Nephron (organoid): Measurements from ENCODE around the gene USF1.

Source experiments
- H3K27ac Mint-ChIP-seq, 3 experiments: 2 replicates each; pipeline ENCODE4 v1.8.0; 2020; ENCODE audit warnings: mixed read lengths in 3 of 3, mild to moderate bottlenecking in 2 of 3, moderate library complexity in 1 of 3
- H3K27me3 Mint-ChIP-seq: 2 replicates; pipeline ENCODE4 v1.8.0; 2021; ENCODE audit warnings: low read depth, mild to moderate bottlenecking, moderate library complexity, mixed read lengths
- H3K36me3 Mint-ChIP-seq: 2 replicates; pipeline ENCODE4 v1.8.0; 2020; ENCODE audit warnings: low read depth, mixed read lengths
- H3K4me1 Mint-ChIP-seq: 2 replicates; pipeline ENCODE4 v1.8.0; 2020; ENCODE audit warnings: mixed read lengths
- H3K4me3 Mint-ChIP-seq, 3 experiments: 2 replicates each; pipeline ENCODE4 v1.8.0; 2020; ENCODE audit warnings: mild to moderate bottlenecking in 3 of 3, mixed read lengths in 3 of 3, moderate library complexity in 2 of 3
- H3K9me3 Mint-ChIP-seq: 2 replicates; pipeline ENCODE4 v1.8.0; 2020; ENCODE audit warnings: mixed read lengths
- CTCF ChIP-seq, 3 experiments: fragments of 200-600 bp; sonication (generic); IDR thresholded peaks; one replicate each; pipeline ENCODE4 v1.5.0; 2021; ENCODE audit warnings: antibody characterized with exemption in 3 of 3; ENCODE audit not compliant: unreplicated experiment in 3 of 3

USF1 gene

GRCh38 chr1:161048949-161049722, 3.4 kb upstream of the USF1 start:
- peak overlapping the region; percentile 63 to 76 (median 66) for H3K4me3 Mint-ChIP-seq
- peaks cover 4% of the 10 kb centered on the region for H3K4me1 Mint-ChIP-seq

GRCh38 chr1:161047436-161048420, 2.0 kb upstream of the USF1 start:
- no peak for TF ChIP-seq CTCF (IDR thresholded peaks at IDR 0.05; ENCODE audit: unreplicated experiment in 3 of 3)
- H3K9me3 Mint-ChIP-seq: peaks cover 27% of the 10 kb centered on the region
- H3K36me3 Mint-ChIP-seq: peaks cover 22% of the 10 kb centered on the region
- H3K4me3 Mint-ChIP-seq: peak overlapping the region; percentile 63 to 76 (median 72)
- peaks cover 8% of the 10 kb centered on the region for H3K4me1 Mint-ChIP-seq
- peaks cover 27% of the 10 kb centered on the region for H3K27me3 Mint-ChIP-seq
- peak overlapping the region; percentile 46 to 75 (median 75) for H3K27ac Mint-ChIP-seq

More at GRCh38 chr1:161048949-161049722, 3.4 kb upstream of the USF1 start:
- peaks cover 27% of the 10 kb centered on the region for H3K27me3 Mint-ChIP-seq
- peaks cover 27% of the 10 kb centered on the region for H3K9me3 Mint-ChIP-seq
- peaks cover 19% of the 10 kb centered on the region for H3K36me3 Mint-ChIP-seq
- no peak for TF ChIP-seq CTCF (IDR thresholded peaks at IDR 0.05; ENCODE audit: unreplicated experiment in 3 of 3)
- H3K27ac Mint-ChIP-seq: peak overlapping the region; percentile 39 to 69 (median 53)

DNA sequence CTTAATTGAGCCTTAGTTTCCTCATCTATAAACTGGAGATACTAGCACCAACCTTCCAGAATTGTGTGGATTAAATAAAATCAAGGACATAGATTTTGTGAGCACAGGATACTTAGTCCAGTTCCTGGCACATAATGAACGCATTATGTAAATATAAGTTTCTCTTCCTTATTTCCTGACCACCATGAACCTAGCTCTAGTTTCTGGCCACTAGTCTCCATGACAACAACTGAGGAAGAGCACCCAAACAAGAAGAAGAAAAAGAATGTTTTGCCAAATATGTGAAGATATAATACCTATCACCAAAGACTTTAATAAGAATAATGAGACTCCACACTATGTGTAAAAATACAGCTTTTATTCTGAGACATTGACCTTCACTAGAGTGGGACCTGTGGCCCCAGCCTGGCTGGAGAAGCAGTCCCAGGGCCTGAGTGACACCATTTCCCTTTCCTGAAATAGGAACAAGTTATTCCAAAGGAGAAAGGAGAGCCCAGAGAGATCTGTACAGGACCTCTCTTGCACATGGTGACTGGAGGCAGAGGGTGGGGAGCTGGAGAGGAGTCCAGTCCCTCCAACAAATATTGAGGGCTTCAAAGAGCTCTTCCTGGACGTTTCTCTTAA, 940 bp upstream of the USF1 start:
- peak overlapping the region; percentile 99 to 100 (median 100) for H3K27ac Mint-ChIP-seq
- no peak for TF ChIP-seq CTCF (IDR thresholded peaks at IDR 0.05; ENCODE audit: unreplicated experiment in 3 of 3)
- H3K27me3 Mint-ChIP-seq: peaks cover 19% of the 10 kb centered on the region

GRCh38 chr1:161044908-161045735, 655 bp downstream of the USF1 start:
- TF ChIP-seq CTCF (IDR thresholded peaks at IDR 0.05; ENCODE audit: unreplicated experiment in 3 of 3): no peak
- Mint-ChIP-seq H3K4me3 (peak overlapping the region; percentile 86 to 92 (median 91)), H3K9me3 (peaks cover 27% of the 10 kb centered on the region), H3K4me1 (peaks cover 19% of the 10 kb centered on the region), H3K27ac (peak overlapping the region; percentile 99 to 100 (median 100)), H3K36me3 (peaks cover 46% of the 10 kb centered on the region), H3K27me3 (peaks cover 19% of the 10 kb centered on the region)

More for the DNA sequence above, 940 bp upstream of the USF1 start:
- Mint-ChIP-seq H3K36me3 (peaks cover 32% of the 10 kb centered on the region), H3K4me1 (peaks cover 16% of the 10 kb centered on the region), H3K9me3 (peaks cover 27% of the 10 kb centered on the region), H3K4me3 (peak overlapping the region; percentile 86 to 92 (median 91))

DNA sequence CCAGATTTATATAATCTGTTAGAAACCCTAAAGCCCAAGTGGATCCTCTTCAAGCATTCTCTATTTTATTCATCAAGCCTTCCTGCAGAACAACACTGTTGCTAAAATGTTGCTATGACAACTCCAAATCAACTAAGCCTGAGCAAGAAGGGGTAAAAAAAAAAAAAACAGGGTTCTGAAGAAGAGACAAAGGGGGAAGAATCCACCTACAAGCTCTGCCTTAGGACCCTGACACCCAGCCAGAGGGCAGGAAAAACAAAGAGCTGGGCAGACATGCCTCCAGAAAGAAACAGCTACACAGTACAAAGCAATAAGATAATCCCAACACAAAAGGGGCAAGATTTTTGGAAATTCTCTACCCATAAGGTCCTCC, 1.3 kb downstream of the USF1 start:
- H3K4me1 Mint-ChIP-seq: peaks cover 19% of the 10 kb centered on the region
- peak overlapping the region; percentile 86 to 92 (median 91) for H3K4me3 Mint-ChIP-seq
- H3K9me3 Mint-ChIP-seq: peaks cover 27% of the 10 kb centered on the region
- H3K36me3 Mint-ChIP-seq: peaks cover 52% of the 10 kb centered on the region
- H3K27me3 Mint-ChIP-seq: peaks cover 19% of the 10 kb centered on the region
- peak overlapping the region; percentile 99 to 100 (median 99) for H3K27ac Mint-ChIP-seq
- TF ChIP-seq CTCF (IDR thresholded peaks at IDR 0.05; ENCODE audit: unreplicated experiment in 3 of 3): no peak
